ENCODE results near the gene HERPUD1.

DNA sequence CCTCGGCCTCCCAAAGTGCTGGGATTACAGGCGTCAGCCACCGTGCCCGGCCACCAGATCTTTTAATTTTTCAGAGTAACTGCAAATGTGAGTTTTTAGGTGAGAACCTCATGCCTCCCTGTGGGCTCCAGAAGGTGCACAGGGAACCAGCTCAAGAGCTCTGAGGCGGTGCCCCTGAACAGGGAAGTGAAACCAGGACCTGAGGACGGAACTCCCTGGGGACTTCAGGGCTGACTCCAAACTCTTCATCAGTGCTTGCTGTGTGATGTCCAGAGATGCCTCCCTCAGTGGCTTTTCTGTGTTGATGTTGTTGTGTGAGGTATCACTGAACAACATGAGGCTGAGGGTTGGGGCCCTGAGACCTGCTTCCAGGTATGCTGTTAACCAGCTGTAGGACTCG, 43.1 kb upstream of the HERPUD1 start:
- TF ChIP-seq REST (IDR thresholded peaks at IDR 0.05; ENCODE audit: insufficient read depth in 1 of 2, low read depth in 2 of 2, low read length in 2 of 2) = no peak
- no peak for TF ChIP-seq TAF1 (IDR thresholded peaks at IDR 0.05; ENCODE audit: borderline replicate concordance, insufficient read depth, low read length)

All from PFSK-1 (cell line).